Activated CD8-positive, alpha-beta T cell treated with anti-CD3 and anti-CD28 coated beads for 36 hours (primary cell): ENCODE measurements around the gene CABP4. TPM values are rescaled to one million over a fixed set of nuclear protein-coding genes. Genes with fewer than 3 reads are reported as not detected.
"Not testable (repeated sequence)": the region's sequence is repeated elsewhere in the genome, so short reads cannot be mapped to it uniquely, and the experiment has no call there.

Experiments
- ATAC-seq: fragments of 200-7000 bp; cut with Tn5 transposase; one replicate; pipeline ENCODE4 v1.10.0; 2021; ENCODE audit warnings: mild to moderate bottlenecking, moderate library complexity
- CTCF ChIA-PET: fragments of 350-600 bp; sonication (Branson Sonifier 250); formaldehyde crosslinking; loops from one replicate; lab custom pipeline; 2021; ENCODE audit warnings: antibody characterized with exemption; lab: Charles Lee
- POLR2A ChIA-PET: fragments of 350-600 bp; sonication (Branson Sonifier 250); formaldehyde crosslinking; loops from one replicate; lab custom pipeline; 2021; ENCODE audit warnings: antibody characterized with exemption; lab: Charles Lee
- DNase-seq: peaks from one replicate; pipeline ENCODE4 v3.0.0-alpha.2; 2020
- H3K27ac Mint-ChIP-seq: one replicate; pipeline ENCODE4 v1.8.0; 2021; ENCODE audit warnings: mild to moderate bottlenecking, mixed read lengths
- H3K27me3 Mint-ChIP-seq: one replicate; pipeline ENCODE4 v1.8.0; 2021; ENCODE audit warnings: mixed read lengths
- H3K36me3 Mint-ChIP-seq: one replicate; pipeline ENCODE4 v1.8.0; 2021; ENCODE audit warnings: low read depth, mixed read lengths
- H3K4me1 Mint-ChIP-seq: one replicate; pipeline ENCODE4 v1.8.0; 2021; ENCODE audit warnings: low read depth, mixed read lengths
- H3K4me3 Mint-ChIP-seq: one replicate; pipeline ENCODE4 v1.8.0; 2021; ENCODE audit warnings: mild to moderate bottlenecking, moderate library complexity, mixed read lengths
- H3K9me3 Mint-ChIP-seq: one replicate; pipeline ENCODE4 v1.8.0; 2021; ENCODE audit warnings: mixed read lengths
- intact Hi-C: fragments of 100-400 bp; cut with micrococcal nuclease; formaldehyde crosslinking; loops from one replicate; pipeline ENCODE4 v1.10.0; 2022
- total RNA-seq, 2 experiments: library from RNA; stranded (reverse); gene quantifications; one replicate each; pipeline ENCODE4 v1.2.3, GENCODE V29; 2021
- TF ChIP-seq, protein P1 (sequence below): fragments of 200-600 bp; IDR thresholded peaks from one replicate; pipeline ENCODE4 v1.8.0; 2022; ENCODE audit warnings: antibody characterized with exemption, mild to moderate bottlenecking

CABP4 gene
- total RNA-seq, 2 experiments from 2014 or later: 0.83 to 1.4 TPM

DNA sequence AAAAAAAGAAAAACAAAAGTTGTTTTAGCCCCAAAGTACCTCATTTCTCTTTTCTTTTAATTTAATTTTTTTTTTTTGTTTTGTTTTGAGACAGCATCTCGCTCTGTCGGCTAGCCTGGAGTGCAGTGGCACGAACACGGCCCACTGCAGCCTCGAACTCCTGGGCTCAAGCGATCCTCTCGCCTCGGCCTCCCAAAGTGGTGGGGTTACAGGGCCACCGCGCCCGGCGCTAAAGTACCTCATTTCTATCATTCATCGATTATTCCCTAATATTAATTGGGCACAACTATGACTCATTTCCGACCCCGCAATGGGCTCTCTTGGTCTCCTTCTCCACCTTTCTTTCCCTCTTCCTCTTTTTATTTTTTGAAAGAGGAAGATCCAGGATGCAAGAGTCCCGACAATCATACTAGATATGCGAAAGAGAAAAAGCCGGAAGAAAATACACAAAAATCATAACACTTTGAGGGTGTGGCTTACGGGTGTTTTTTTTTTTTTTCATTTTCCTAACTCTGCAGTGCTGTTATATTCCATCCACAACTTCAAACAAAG lies 27.2 kb downstream of the CABP4 start:
- Mint-ChIP-seq H3K27ac (peak overlapping the region; percentile 97), H3K4me3 (peak overlapping the region; percentile 79), H3K27me3 (no peaks in the 10 kb centered on the region), H3K9me3 (no peaks in the 10 kb centered on the region), H3K4me1 (peaks cover 24% of the 10 kb centered on the region), H3K36me3 (peaks cover 30% of the 10 kb centered on the region)
- ATAC-seq: no peak
- ChIA-PET CTCF (interaction anchor here (0.7 to 2.1 kb wide), 6 partner anchors 10 to 131 kb away, joined by 3 to 6 read pairs (median 3); partner anchors contain the start of genes PTPRCAP and TMEM134), POLR2A (interaction anchor here (0.6 to 8.0 kb wide), 10 partner anchors 13 to 82 kb away, joined by 3 to 81 read pairs (median 5); partner anchors contain the start of genes CDK2AP2, PTPRCAP and TMEM134)
- TF ChIP-seq, protein P1, sequence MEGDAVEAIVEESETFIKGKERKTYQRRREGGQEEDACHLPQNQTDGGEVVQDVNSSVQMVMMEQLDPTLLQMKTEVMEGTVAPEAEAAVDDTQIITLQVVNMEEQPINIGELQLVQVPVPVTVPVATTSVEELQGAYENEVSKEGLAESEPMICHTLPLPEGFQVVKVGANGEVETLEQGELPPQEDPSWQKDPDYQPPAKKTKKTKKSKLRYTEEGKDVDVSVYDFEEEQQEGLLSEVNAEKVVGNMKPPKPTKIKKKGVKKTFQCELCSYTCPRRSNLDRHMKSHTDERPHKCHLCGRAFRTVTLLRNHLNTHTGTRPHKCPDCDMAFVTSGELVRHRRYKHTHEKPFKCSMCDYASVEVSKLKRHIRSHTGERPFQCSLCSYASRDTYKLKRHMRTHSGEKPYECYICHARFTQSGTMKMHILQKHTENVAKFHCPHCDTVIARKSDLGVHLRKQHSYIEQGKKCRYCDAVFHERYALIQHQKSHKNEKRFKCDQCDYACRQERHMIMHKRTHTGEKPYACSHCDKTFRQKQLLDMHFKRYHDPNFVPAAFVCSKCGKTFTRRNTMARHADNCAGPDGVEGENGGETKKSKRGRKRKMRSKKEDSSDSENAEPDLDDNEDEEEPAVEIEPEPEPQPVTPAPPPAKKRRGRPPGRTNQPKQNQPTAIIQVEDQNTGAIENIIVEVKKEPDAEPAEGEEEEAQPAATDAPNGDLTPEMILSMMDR: no peak
- intact Hi-C loops: loop anchor here (5.0 to 10.0 kb wide), 2 partner anchors 45 to 78 kb away; partner anchors contain the start of genes PPP1CA, PTPRCAP and TBC1D10C
- no peak for DNase-seq

DNA sequence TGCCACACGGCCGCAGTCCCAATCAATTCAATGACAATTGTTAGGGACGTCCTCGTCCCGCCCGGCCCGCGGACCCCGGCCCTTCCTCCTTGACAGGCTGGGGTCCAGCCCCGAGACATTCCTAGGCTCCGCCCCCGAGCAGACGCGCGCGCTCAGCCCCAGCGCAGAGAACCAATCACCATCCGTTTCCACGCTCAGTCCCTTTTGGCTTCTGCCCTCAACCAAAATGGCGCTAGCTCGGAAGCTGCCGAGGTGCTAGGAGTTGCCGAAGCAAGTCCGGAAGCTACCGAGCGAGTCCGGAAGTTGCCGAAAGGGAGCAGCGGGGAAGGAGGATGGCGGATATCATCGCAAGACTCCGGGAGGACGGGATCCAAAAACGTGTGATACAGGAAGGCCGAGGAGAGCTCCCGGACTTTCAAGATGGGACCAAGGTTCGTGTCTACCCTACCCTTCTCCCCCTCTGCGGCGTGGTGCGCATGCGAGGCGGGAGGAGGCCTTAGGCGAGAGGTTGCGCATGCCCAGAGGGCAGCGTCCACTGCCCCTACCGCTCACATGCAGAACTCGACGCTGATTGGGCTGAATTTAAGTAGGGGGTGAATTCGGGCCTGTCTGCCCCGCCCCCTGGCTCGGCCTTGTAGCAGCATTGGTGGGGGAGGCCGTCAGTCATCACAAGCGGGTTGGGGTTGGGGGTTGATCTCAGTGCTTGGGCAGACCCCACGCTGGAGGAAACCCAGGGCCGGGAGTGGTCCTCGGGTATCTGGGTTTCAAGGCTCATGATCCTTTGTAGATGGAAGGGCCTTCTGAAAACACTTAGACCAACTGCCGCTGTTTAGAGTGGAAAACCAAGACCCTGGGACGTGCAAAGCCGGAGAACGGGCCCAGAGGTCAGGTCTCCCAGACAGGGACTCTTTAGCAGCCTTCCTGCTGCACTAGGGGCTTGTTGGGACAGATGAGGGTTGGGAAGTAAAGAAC lies 28.0 kb downstream of the CABP4 start, which contains the start of gene AIP:
AIP (plus strand) TSS at position 200 of the 972 bp plus-strand sequence; CDS start at position 333, 133 bp downstream.
- peaks cover 31% of the 10 kb centered on the region for H3K4me1 Mint-ChIP-seq
- CTCF ChIA-PET: interaction anchor here (0.7 to 2.1 kb wide), 6 partner anchors 11 to 132 kb away, joined by 3 to 6 read pairs (median 3); partner anchors contain the start of gene PTPRCAP
- peak within 1 kb of the TSS; percentile 79 for H3K4me3 Mint-ChIP-seq
- ATAC-seq: peak; percentile 68
- POLR2A ChIA-PET: interaction anchor here (0.6 to 10.7 kb wide), 16 partner anchors 12 to 205 kb away, joined by 3 to 108 read pairs (median 5); partner anchors contain the start of genes CDK2AP2, PITPNM1, PTPRCAP and TMEM134
- H3K27ac Mint-ChIP-seq: peak within 1 kb of the TSS; percentile 97
- H3K36me3 Mint-ChIP-seq: peaks cover 38% of the 10 kb centered on the region
- no peaks in the 10 kb centered on the region for H3K27me3 Mint-ChIP-seq
- TF ChIP-seq, protein P1: no peak
- intact Hi-C loops: loop anchor here (5.0 to 10.0 kb wide), 2 partner anchors 46 to 78 kb away; partner anchors contain the start of genes PPP1CA, PTPRCAP and TBC1D10C
- no peaks in the 10 kb centered on the region for H3K9me3 Mint-ChIP-seq
- DNase-seq: peak; percentile 99

DNA sequence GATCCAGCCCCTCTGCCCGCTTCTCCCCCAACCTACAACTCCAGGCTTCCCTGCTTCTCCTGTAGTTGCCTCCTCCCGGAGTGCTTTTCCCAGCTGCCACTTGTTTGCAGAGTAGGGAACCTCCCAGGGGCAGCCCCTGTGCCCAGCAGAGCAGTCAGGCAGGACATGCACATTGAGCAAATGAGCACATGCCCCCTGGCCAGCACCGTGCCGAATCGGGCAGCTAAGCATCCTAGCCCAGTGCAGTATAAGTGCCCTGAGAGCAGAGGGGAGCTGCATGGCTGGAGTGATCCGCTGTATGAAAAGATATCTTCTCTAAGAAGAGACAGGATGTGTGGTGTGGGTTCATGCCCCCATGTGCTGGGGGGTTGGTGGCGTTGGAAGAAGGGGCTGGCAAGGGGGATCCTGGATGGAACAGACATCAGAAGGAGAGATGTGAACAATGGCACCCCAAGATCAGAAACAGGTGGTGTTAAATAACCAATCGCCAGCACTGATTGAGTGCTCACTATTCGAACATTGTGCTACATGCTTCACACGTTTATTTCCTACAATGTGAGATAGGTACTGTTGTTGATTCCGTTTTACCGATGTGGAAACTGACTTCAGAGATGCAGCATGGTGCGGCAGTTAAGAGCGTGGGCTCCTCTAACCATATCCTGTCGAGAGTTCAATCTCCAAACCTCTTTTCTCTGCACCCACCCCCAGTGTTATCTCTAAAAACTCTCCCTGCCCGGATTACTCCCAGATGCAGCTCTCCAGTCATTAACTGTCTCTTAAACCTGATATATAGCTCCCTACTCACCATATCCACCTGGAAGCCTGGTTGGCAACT lies 28.9 kb downstream of the CABP4 start:
- POLR2A ChIA-PET: interaction anchor here (0.5 to 10.7 kb wide), 26 partner anchors 9 to 212 kb away, joined by 3 to 108 read pairs (median 5); partner anchors contain the start of genes CDK2AP2, CORO1B, GSTP1 and PITPNM1
- no peaks in the 10 kb centered on the region for H3K27me3 Mint-ChIP-seq
- CTCF ChIA-PET: interaction anchor here (1.0 to 2.1 kb wide), 3 partner anchors 12 to 80 kb away, joined by 3 to 6 read pairs (median 5); partner anchors contain the start of gene TBC1D10C
- intact Hi-C loops: loop anchor here (1.0 to 10.0 kb wide), 3 partner anchors 22 to 79 kb away; partner anchors contain the start of genes PPP1CA, PTPRCAP and TBC1D10C
- peaks cover 46% of the 10 kb centered on the region for H3K36me3 Mint-ChIP-seq
- H3K27ac Mint-ChIP-seq: peak overlapping the region; percentile 97
- H3K4me3 Mint-ChIP-seq: peak overlapping the region; percentile 79
- DNase-seq (peak; percentile 81), ATAC-seq (peak; percentile 18)
- H3K4me1 Mint-ChIP-seq: peaks cover 41% of the 10 kb centered on the region
- TF ChIP-seq, protein P1: no peak
- H3K9me3 Mint-ChIP-seq: no peaks in the 10 kb centered on the region

DNA sequence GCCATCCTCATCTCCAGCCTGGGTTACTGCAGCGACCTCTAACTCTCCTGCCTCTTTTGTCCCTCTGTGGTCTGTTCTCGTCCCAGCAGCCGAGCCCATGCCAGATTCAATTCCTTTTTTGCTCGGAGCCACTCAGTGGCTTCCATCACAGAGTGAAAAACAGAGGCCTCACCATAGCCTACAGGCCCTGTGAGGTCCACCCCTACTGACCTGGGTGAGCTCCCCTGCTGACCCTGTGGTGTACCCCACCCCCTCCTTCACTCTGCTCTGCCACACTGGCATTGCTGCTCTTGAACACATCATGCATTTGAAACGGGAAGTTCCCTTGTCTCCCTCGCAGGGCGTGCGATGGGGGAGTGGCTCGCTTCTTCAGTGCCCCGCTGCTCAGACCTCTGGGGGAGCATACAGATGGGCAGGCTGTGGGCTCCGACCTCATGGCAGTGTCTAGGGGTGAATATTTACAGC lies 29.7 kb downstream of the CABP4 start:
- TF ChIP-seq, protein P1: no peak
- intact Hi-C loops: loop anchor here (1.0 to 10.0 kb wide), 3 partner anchors 21 to 80 kb away; partner anchors contain the start of genes PPP1CA, PTPRCAP and TBC1D10C
- ChIA-PET POLR2A (interaction anchor here (0.5 to 10.7 kb wide), 25 partner anchors 8 to 213 kb away, joined by 3 to 108 read pairs (median 5); partner anchors contain the start of genes CDK2AP2, CORO1B, GSTP1 and PITPNM1), CTCF (interaction anchor here (1.0 to 2.0 kb wide), 5 partner anchors 21 to 133 kb away, joined by 3 to 5 read pairs (median 4); partner anchors contain the start of genes PITPNM1 and TBC1D10C)
- H3K27me3 Mint-ChIP-seq: no peaks in the 10 kb centered on the region
- H3K4me1 Mint-ChIP-seq: peaks cover 47% of the 10 kb centered on the region
- H3K4me3 Mint-ChIP-seq: peak overlapping the region; percentile 79
- H3K9me3 Mint-ChIP-seq: no peaks in the 10 kb centered on the region
- H3K36me3 Mint-ChIP-seq: peaks cover 51% of the 10 kb centered on the region
- H3K27ac Mint-ChIP-seq: peak overlapping the region; percentile 97
- peak; percentile 14 for ATAC-seq
- peak; percentile 91 for DNase-seq

DNA sequence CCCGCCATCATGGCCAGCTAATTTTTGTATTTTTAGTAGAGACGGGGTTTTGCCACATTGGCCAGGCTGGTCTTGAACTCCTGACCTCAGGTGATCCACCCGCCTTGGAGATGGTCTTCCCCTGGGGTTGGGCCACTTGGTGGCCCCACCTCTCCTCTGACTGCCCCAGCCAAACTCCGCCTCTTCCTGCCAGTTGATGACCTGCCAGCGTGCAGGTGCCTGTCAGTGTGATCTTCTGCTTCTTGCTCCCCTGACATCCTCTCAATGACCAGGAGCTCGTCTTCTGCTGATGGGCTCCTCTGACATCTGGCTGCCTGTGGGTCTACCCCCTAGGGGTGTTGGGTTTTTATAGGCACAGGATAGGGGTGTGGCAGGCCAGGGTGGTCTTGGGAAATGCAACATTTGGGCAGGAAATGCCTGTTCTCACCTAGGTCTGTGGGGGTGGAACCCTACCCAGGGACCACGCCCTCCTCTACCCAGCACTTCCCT lies 30.8 kb downstream of the CABP4 start:
- Mint-ChIP-seq H3K27ac (peak overlapping the region; percentile 97), H3K36me3 (peaks cover 54% of the 10 kb centered on the region), H3K4me1 (peaks cover 47% of the 10 kb centered on the region), H3K4me3 (peak overlapping the region; percentile 79)
- H3K9me3 Mint-ChIP-seq, H3K27me3 Mint-ChIP-seq: not testable (repeated sequence)
- DNase-seq (peak; percentile 86), ATAC-seq (peak; percentile 18)
- intact Hi-C loops: loop anchor here (10.0 kb wide), 1 partner anchor 81 kb away; the partner anchor contains the start of genes PPP1CA and TBC1D10C
- CTCF ChIA-PET: interaction anchor here (1.1 to 1.6 kb wide), 4 partner anchors 17 to 134 kb away, joined by 3 to 4 read pairs (median 4); partner anchors contain the start of gene PITPNM1
- POLR2A ChIA-PET: interaction anchor here (0.6 to 10.7 kb wide), 17 partner anchors 14 to 101 kb away, joined by 3 to 108 read pairs (median 6); partner anchors contain the start of genes CDK2AP2, CORO1B, GSTP1 and PITPNM1
